ENCODE measurements around the gene SORBS2.

Gene SORBS2

DNA sequence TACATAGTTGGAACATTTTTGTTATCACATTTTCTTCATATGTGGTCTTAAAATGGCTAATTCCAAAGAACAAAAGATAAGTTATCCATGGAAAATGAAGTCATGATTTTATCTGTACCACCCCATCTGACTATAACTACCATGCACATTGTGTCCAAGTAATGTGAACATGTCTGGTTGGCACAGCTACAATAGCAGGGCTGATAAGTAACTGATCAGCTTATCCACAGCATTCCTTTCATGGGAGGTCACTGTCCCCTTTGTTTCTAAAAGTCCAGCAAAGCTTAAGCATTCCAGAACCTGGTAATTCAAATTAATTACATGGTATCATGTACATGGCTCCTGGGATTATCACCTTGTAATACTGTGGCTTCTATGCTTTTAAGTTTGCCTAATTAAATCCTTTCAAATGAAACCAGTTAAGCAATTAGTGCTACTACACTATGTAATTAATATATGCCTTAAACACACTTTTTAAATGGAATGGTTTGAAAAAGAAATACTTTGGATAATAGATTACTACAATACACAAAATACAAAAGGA is 21.1 kb upstream of the SORBS2 start:
- H3K4me1 ChIP-seq (ENCODE audit: insufficient read depth, low read length), result no peaks in the 10 kb centered on the region
- no peak overlapping the region for H3K4me3 ChIP-seq (ENCODE audit: low read depth in 1 of 2, low read length in 2 of 2)
- ATAC-seq (ENCODE audit: insufficient read depth, low read depth) (no peak), DNase-seq (no peak)
- no peak overlapping the region for H3K4me2 ChIP-seq (ENCODE audit: insufficient read depth, low read length)
- TF ChIP-seq EZH2 (IDR thresholded peaks at IDR 0.05; ENCODE audit: borderline replicate concordance, low read depth, low read length, severe bottlenecking), result no peak
- TF ChIP-seq, protein P1, sequence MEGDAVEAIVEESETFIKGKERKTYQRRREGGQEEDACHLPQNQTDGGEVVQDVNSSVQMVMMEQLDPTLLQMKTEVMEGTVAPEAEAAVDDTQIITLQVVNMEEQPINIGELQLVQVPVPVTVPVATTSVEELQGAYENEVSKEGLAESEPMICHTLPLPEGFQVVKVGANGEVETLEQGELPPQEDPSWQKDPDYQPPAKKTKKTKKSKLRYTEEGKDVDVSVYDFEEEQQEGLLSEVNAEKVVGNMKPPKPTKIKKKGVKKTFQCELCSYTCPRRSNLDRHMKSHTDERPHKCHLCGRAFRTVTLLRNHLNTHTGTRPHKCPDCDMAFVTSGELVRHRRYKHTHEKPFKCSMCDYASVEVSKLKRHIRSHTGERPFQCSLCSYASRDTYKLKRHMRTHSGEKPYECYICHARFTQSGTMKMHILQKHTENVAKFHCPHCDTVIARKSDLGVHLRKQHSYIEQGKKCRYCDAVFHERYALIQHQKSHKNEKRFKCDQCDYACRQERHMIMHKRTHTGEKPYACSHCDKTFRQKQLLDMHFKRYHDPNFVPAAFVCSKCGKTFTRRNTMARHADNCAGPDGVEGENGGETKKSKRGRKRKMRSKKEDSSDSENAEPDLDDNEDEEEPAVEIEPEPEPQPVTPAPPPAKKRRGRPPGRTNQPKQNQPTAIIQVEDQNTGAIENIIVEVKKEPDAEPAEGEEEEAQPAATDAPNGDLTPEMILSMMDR (IDR thresholded peaks at IDR 0.05; ENCODE audit: borderline replicate concordance, extremely low read depth, low read length, poor library complexity, severe bottlenecking), result no peak
- no peaks in the 10 kb centered on the region for H3K36me3 ChIP-seq (ENCODE audit: insufficient read depth, low read length)
- H4K20me1 ChIP-seq (ENCODE audit: insufficient read depth, low read length), result no peaks in the 10 kb centered on the region
- H3K9me3 ChIP-seq (ENCODE audit: insufficient read depth, low read length, severe bottlenecking), result no peaks in the 10 kb centered on the region
- H3K9ac ChIP-seq (ENCODE audit: low read depth, low read length), result no peak overlapping the region
- H2AFZ ChIP-seq (ENCODE audit: low read depth, low read length), result no peak overlapping the region
- no peak overlapping the region for H3K27ac ChIP-seq (ENCODE audit: low read length)
- H3K27me3 ChIP-seq (ENCODE audit: insufficient read depth, low read length, poor library complexity), result no peaks in the 10 kb centered on the region
- H3K79me2 ChIP-seq (ENCODE audit: insufficient read depth, low read length), result no peaks in the 10 kb centered on the region

DNA sequence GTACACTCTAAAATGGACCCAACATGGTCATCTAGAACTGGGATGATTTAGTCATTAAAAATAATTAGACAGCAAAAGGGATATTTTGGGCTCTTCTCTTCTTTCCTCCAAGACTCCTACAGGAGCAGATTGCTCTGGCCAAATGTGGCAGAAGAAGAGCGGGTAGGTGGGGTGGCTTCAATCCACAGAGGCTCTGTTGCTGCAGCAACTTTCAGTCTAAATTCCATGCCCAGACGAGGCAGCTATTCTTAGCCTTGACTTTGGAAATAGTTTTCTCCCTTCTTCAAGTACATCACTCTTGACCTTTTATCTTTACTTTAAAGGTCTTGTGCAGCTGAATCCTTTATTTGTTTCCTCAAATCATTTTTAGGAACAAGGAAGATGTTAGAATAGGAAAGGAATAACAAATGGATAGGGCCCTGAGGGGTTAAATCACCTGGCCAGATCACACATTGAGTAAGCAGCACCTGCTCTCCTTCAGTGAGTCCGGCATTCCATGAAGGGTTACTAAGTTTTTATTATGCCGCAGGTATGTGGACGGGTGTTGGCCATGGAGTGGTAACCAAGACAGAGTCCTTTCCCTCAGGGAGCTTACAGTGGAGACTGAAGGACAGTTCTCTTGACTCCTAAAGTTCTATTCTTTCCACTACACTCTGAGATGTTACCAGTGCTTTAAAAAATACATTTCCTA is 19.3 kb upstream of the SORBS2 start:
- no peaks in the 10 kb centered on the region for H3K27me3 ChIP-seq (ENCODE audit: insufficient read depth, low read length, poor library complexity)
- TF ChIP-seq, protein P1 (IDR thresholded peaks at IDR 0.05; ENCODE audit: borderline replicate concordance, extremely low read depth, low read length, poor library complexity, severe bottlenecking), result no peak
- no peak for TF ChIP-seq EZH2 (IDR thresholded peaks at IDR 0.05; ENCODE audit: borderline replicate concordance, low read depth, low read length, severe bottlenecking)
- DNase-seq, result no peak
- no peaks in the 10 kb centered on the region for H3K36me3 ChIP-seq (ENCODE audit: insufficient read depth, low read length)
- H3K27ac ChIP-seq (ENCODE audit: low read length), result no peak overlapping the region
- H3K4me2 ChIP-seq (ENCODE audit: insufficient read depth, low read length), result no peak overlapping the region
- no peak overlapping the region for H3K4me3 ChIP-seq (ENCODE audit: low read depth in 1 of 2, low read length in 2 of 2)
- no peak overlapping the region for H3K9ac ChIP-seq (ENCODE audit: low read depth, low read length)
- H2AFZ ChIP-seq (ENCODE audit: low read depth, low read length), result no peak overlapping the region
- H3K4me1 ChIP-seq (ENCODE audit: insufficient read depth, low read length), result no peaks in the 10 kb centered on the region
- H3K79me2 ChIP-seq (ENCODE audit: insufficient read depth, low read length), result no peaks in the 10 kb centered on the region
- H4K20me1 ChIP-seq (ENCODE audit: insufficient read depth, low read length), result no peaks in the 10 kb centered on the region
- no peaks in the 10 kb centered on the region for H3K9me3 ChIP-seq (ENCODE audit: insufficient read depth, low read length, severe bottlenecking)
- no peak for ATAC-seq (ENCODE audit: insufficient read depth, low read depth)

DNA sequence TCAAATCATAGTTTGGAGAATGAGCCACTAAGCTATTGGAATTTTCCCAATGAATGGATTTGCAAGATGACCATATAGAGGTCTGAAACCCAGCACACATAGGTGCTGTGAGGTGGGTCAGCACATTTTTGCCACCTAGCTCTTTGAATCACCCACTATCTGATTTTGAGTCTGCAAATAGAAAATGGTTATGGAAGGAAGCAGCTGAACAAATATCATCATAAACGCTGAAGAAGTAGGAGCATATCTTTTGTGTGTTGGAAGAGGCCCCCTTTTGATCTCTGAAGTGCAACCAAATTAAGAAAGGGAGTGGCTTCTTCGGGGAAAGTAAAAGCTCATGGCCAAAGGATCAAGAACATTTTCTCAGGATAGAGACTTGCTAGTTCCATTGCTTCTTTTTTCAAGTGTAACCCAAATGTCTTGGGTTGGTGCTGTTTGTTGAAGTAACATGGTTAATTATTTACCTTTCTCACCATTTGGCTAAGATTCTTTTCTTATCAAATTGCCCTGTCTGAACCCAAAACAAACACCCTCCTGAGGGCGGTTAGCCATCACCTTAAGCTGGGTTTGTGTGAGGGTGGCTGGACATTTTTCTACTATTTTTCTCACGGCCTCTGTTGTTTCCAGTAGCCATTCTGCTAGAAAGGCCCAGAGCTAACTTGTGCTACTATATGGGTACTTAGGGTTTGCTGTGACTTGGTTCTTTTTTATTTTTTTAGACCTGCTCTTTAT is 18.4 kb upstream of the SORBS2 start:
- ATAC-seq (ENCODE audit: insufficient read depth, low read depth) (no peak), DNase-seq (no peak)
- no peaks in the 10 kb centered on the region for H4K20me1 ChIP-seq (ENCODE audit: insufficient read depth, low read length)
- no peak overlapping the region for H3K4me2 ChIP-seq (ENCODE audit: insufficient read depth, low read length)
- no peak overlapping the region for H3K27ac ChIP-seq (ENCODE audit: low read length)
- no peaks in the 10 kb centered on the region for H3K27me3 ChIP-seq (ENCODE audit: insufficient read depth, low read length, poor library complexity)
- H3K9ac ChIP-seq (ENCODE audit: low read depth, low read length), result no peak overlapping the region
- no peaks in the 10 kb centered on the region for H3K9me3 ChIP-seq (ENCODE audit: insufficient read depth, low read length, severe bottlenecking)
- no peak overlapping the region for H3K4me3 ChIP-seq (ENCODE audit: low read depth in 1 of 2, low read length in 2 of 2)
- H3K79me2 ChIP-seq (ENCODE audit: insufficient read depth, low read length), result no peaks in the 10 kb centered on the region
- TF ChIP-seq, protein P1 (IDR thresholded peaks at IDR 0.05; ENCODE audit: borderline replicate concordance, extremely low read depth, low read length, poor library complexity, severe bottlenecking), result no peak
- no peak for TF ChIP-seq EZH2 (IDR thresholded peaks at IDR 0.05; ENCODE audit: borderline replicate concordance, low read depth, low read length, severe bottlenecking)
- H2AFZ ChIP-seq (ENCODE audit: low read depth, low read length), result no peak overlapping the region
- H3K4me1 ChIP-seq (ENCODE audit: insufficient read depth, low read length), result no peaks in the 10 kb centered on the region
- H3K36me3 ChIP-seq (ENCODE audit: insufficient read depth, low read length), result no peaks in the 10 kb centered on the region

Measured in DND-41 (cell line).